ENCODE results near the gene PTPRN2.

DNA sequence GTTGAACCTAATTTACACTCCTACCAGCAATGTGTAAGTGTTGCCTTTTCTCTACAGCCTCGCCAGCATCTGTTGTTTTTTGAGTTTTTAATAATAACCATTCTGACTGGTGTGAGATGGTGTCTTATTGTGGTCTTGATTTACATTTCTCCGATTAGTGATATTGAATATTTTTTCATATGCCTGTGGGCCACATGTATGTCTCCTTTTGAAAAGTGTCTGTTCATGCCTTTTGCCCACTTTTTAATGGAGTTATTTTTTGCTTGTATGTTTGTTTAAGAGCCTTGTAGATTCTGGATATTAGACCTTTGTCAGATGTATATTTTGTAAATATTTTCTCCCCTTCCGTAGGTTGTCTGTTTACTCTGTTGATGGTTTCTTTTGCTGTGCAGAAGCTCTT, 1055.6 kb downstream of the PTPRN2 start:
- no peak for TF ChIP-seq CTCF (conservative IDR thresholded peaks at IDR 0.05 in 1 of 2, IDR thresholded peaks at IDR 0.05 in 1 of 2; ENCODE audit: low read depth in 1 of 2, low read length in 2 of 2)
- no peak for TF ChIP-seq EZH2 (IDR thresholded peaks at IDR 0.05; ENCODE audit: low read length, missing control alignments)

All from fibroblast of lung (primary cell).